Fibroblast of lung (primary cell): ENCODE data around the gene MRPS11. TPM values are rescaled to one million over a fixed set of nuclear protein-coding genes. Genes with fewer than 3 reads are reported as not detected.
"Not testable (repeated sequence)": the region's sequence is repeated elsewhere in the genome, so short reads cannot be mapped to it uniquely, and the experiment has no call there.

Source experiments
- DNase-seq, 2 donors: peaks; one replicate each; pipeline versions ENCODE4 v3.0.0 to v3.0.0-alpha.2; 2010; ENCODE audit warnings: low read depth in 2 of 2
- H2AFZ ChIP-seq: 2 replicates; pipeline ENCODE4 v1.5.1; 2012; ENCODE audit warnings: low read length, control low read depth, inconsistent platforms
- H3K27ac ChIP-seq: 2 replicates; pipeline ENCODE4 v1.5.1; 2011; ENCODE audit warnings: low read length, control low read depth; ENCODE audit not compliant: insufficient read depth
- H3K27me3 ChIP-seq: 2 replicates; pipeline ENCODE4 v1.5.1; 2011; ENCODE audit warnings: mild to moderate bottlenecking, low read length; ENCODE audit not compliant: control insufficient read depth, insufficient read depth
- H3K36me3 ChIP-seq: 2 replicates; pipeline ENCODE4 v1.5.1; 2011; ENCODE audit warnings: low read length; ENCODE audit not compliant: control insufficient read depth, insufficient read depth
- H3K4me1 ChIP-seq: 2 replicates; pipeline ENCODE4 v1.5.1; 2011; ENCODE audit warnings: low read length; ENCODE audit not compliant: control insufficient read depth, insufficient read depth; ENCODE audit errors: extremely low read depth
- H3K4me2 ChIP-seq: 2 replicates; pipeline ENCODE4 v1.5.1; 2011; ENCODE audit warnings: low read length, control low read depth; ENCODE audit not compliant: insufficient read depth; ENCODE audit errors: extremely low read depth
- H3K4me3 ChIP-seq, 4 experiments: fragments of 200-600 bp in 1 of 4; sonication (generic) in 1 of 4; replicated peaks in 1 of 4; 2 replicates each; pipeline ENCODE4 v1.5.1; 2011 to 2016; ENCODE audit warnings: low read length in 4 of 4, low read depth in 3 of 4, mild to moderate bottlenecking in 3 of 4, control low read depth in 2 of 4, inconsistent platforms in 1 of 4, mixed read lengths in 1 of 4; ENCODE audit not compliant: insufficient read depth in 1 of 4; ENCODE audit errors: control extremely low read depth in 1 of 4
- H3K79me2 ChIP-seq: 2 replicates; pipeline ENCODE4 v1.5.1; 2012; ENCODE audit warnings: mild to moderate bottlenecking, low read length, inconsistent platforms; ENCODE audit not compliant: control insufficient read depth, insufficient read depth
- H3K9ac ChIP-seq: 2 replicates; pipeline ENCODE4 v1.5.1; 2011; ENCODE audit warnings: mild to moderate bottlenecking, low read length, control low read depth; ENCODE audit not compliant: insufficient read depth
- H3K9me3 ChIP-seq: 2 replicates; pipeline ENCODE4 v1.5.1; 2012; ENCODE audit warnings: low read depth, low read length; ENCODE audit not compliant: control insufficient read depth, insufficient read depth
- H4K20me1 ChIP-seq: 2 replicates; pipeline ENCODE4 v1.5.1; 2011; ENCODE audit warnings: low read length; ENCODE audit not compliant: control insufficient read depth, insufficient read depth; ENCODE audit errors: extremely low read depth
- EZH2 ChIP-seq: IDR thresholded peaks from 2 replicates; pipeline ENCODE4 v1.5.1; 2012; ENCODE audit warnings: low read length, control low read depth, mild to moderate bottlenecking; ENCODE audit errors: missing control alignments
- polyA plus RNA-seq, 2 donors: library from polyadenylated mRNA; depleted of rRNA in 1 of 2; stranded (reverse) in 1 of 2; unstranded in 1 of 2; fragments of >200 nt; gene quantifications; 2 replicates each; pipeline ENCODE4 v1.2.1, GENCODE V29; 2011 to 2012; ENCODE audit warnings: missing spikeins in 1 of 2
- total RNA-seq: library from RNA; depleted of rRNA; stranded (reverse); fragments of >200 nt; gene quantifications from 2 replicates; pipeline ENCODE4 v1.2.1, GENCODE V29; 2014
- TF ChIP-seq, protein P1 (sequence below), 2 donors: IDR thresholded peaks in 1 of 2; conservative IDR thresholded peaks in 1 of 2; 1 replicate in 1 of 2; 2 replicates in 1 of 2; pipeline ENCODE4 v1.5.1; 2011 to 2012; ENCODE audit warnings: low read length in 2 of 2, control low read depth in 1 of 2, inconsistent platforms in 1 of 2, low read depth in 1 of 2, mild to moderate bottlenecking in 1 of 2

Gene MRPS11
- total and polyA plus RNA-seq, 2 donors (not counting 1 experiment from before 2014, with no cell fraction given) = 27.1 to 46.4 TPM

DNA sequence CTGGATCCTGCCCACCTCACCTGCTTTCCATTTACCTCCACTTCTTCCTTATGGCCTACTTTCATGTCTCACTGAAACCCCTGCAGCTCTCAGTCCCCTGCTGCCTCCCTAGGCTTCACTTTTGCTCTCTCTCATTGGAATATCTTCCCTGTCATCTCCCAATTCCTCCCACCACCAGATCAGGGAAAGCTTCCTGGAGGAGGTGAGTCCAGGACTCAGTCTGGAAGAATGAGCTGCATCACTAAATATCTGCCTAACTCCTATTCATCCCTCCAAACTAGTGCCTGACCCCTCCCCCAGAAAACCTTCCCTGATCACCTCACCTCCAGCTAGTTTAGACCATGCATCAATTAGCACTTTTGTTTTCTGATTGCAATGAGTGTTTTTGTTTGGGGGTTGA lies 37.5 kb upstream of the MRPS11 start:
- H4K20me1 ChIP-seq = no peaks in the 10 kb centered on the region
- no peak overlapping the region for H3K4me2 ChIP-seq
- H3K4me1 ChIP-seq = no peaks in the 10 kb centered on the region
- H3K36me3 ChIP-seq = no peaks in the 10 kb centered on the region
- H3K27me3 ChIP-seq = peaks cover 5% of the 10 kb centered on the region
- no peak overlapping the region for H3K4me3 ChIP-seq
- TF ChIP-seq EZH2 = no peak
- TF ChIP-seq, protein P1, sequence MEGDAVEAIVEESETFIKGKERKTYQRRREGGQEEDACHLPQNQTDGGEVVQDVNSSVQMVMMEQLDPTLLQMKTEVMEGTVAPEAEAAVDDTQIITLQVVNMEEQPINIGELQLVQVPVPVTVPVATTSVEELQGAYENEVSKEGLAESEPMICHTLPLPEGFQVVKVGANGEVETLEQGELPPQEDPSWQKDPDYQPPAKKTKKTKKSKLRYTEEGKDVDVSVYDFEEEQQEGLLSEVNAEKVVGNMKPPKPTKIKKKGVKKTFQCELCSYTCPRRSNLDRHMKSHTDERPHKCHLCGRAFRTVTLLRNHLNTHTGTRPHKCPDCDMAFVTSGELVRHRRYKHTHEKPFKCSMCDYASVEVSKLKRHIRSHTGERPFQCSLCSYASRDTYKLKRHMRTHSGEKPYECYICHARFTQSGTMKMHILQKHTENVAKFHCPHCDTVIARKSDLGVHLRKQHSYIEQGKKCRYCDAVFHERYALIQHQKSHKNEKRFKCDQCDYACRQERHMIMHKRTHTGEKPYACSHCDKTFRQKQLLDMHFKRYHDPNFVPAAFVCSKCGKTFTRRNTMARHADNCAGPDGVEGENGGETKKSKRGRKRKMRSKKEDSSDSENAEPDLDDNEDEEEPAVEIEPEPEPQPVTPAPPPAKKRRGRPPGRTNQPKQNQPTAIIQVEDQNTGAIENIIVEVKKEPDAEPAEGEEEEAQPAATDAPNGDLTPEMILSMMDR (conservative IDR thresholded peaks at IDR 0.05 in 1 of 2, IDR thresholded peaks at IDR 0.05 in 1 of 2; ENCODE audit: low read depth in 1 of 2, low read length in 2 of 2) = no peak
- DNase-seq = no peak
- no peaks in the 10 kb centered on the region for H3K9me3 ChIP-seq
- no peak overlapping the region for H3K27ac ChIP-seq
- H3K9ac ChIP-seq = no peak overlapping the region
- no peaks in the 10 kb centered on the region for H3K79me2 ChIP-seq
- H2AFZ ChIP-seq = no peak overlapping the region

DNA sequence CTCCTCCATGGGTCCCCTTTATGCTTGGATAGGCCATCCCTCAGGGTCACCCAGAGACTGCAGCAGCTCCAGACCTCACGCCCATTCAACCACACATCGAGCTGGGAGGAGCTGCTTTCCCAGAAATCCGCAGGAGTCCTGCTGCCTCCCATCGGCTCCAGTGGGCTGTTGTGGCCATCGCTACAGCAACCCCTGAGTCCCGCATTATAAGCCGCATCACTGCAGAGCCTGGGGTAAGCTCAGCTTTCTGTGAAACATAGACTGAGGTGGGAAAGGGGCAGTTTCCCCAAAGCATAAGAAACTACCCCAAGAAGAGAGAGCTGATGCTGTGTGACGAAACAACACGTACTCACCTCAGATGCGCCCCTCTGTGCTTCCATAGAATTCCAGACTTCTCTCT lies 36.1 kb upstream of the MRPS11 start:
- no peaks in the 10 kb centered on the region for H3K9me3 ChIP-seq
- no peak overlapping the region for H3K4me2 ChIP-seq
- no peak for TF ChIP-seq EZH2
- TF ChIP-seq, protein P1 (conservative IDR thresholded peaks at IDR 0.05 in 1 of 2, IDR thresholded peaks at IDR 0.05 in 1 of 2; ENCODE audit: low read depth in 1 of 2, low read length in 2 of 2) = no peak
- H3K27ac ChIP-seq = no peak overlapping the region
- H2AFZ ChIP-seq = no peak overlapping the region
- H3K27me3 ChIP-seq = peaks cover 5% of the 10 kb centered on the region
- no peaks in the 10 kb centered on the region for H3K4me1 ChIP-seq
- no peaks in the 10 kb centered on the region for H3K36me3 ChIP-seq
- H3K79me2 ChIP-seq = no peaks in the 10 kb centered on the region
- H4K20me1 ChIP-seq = no peaks in the 10 kb centered on the region
- no peak overlapping the region for H3K9ac ChIP-seq
- DNase-seq = no peak
- H3K4me3 ChIP-seq = no peak overlapping the region

DNA sequence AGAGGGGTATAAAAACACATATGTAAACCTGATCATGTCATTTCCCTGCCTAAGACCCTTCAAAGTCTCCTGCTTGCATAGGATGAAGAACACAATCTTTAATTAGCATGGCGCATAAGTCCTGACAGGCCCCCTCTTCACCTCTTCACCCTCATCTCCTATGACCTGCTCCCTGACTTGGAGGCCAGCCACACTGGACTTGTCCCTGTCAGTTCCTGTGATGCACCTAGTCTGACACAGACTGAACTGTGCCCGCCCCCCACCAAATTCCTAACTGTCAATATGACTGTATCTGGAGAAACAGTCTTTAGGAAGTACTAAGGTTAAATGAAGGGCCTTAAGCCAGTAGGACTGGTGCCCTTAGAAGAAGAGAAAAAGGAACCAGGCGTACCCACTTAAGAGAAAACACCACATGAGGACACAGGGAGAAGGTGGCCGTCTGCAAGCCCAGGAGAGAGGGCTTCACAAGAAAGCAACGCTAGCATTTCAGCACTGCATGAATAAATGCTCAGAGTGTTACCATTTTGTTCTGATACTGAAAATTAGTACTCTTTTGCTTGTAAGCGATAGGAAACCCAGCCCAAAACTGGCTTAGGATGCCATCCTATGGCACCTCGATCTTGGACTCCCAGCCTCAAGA lies 34.3 kb upstream of the MRPS11 start:
- no peaks in the 10 kb centered on the region for H3K79me2 ChIP-seq
- no peak overlapping the region for H3K27ac ChIP-seq
- no peak overlapping the region for H3K9ac ChIP-seq
- peaks cover 5% of the 10 kb centered on the region for H3K27me3 ChIP-seq
- no peaks in the 10 kb centered on the region for H3K36me3 ChIP-seq
- DNase-seq = no peak
- no peak overlapping the region for H2AFZ ChIP-seq
- H3K4me3 ChIP-seq = no peak overlapping the region
- H3K9me3 ChIP-seq = no peaks in the 10 kb centered on the region
- H3K4me1 ChIP-seq = no peaks in the 10 kb centered on the region
- H3K4me2 ChIP-seq = no peak overlapping the region
- no peak for TF ChIP-seq EZH2
- TF ChIP-seq, protein P1 (conservative IDR thresholded peaks at IDR 0.05 in 1 of 2, IDR thresholded peaks at IDR 0.05 in 1 of 2; ENCODE audit: low read depth in 1 of 2, low read length in 2 of 2) = no peak
- H4K20me1 ChIP-seq = no peaks in the 10 kb centered on the region

DNA sequence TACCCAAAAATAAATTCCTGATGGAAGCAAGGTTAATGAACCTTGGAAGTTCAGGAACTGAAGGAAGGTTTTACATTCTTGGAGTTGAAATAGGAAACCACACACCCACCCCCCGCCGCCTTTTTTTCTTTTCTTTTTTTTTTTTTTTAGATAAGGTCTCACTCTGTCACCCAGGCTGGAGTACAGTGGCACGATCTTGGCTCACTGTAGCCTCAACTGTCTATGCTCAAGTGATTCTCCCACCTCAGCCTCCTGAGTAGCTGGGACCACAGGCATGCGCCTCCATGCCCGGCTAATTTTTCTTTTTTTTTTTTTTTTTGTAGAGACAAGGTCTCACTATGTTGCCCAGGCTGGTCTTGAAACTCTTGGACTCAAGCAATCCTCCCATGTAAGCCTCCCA lies 33.4 kb upstream of the MRPS11 start:
- not testable (repeated sequence) for H2AFZ ChIP-seq, H3K79me2 ChIP-seq, H4K20me1 ChIP-seq, H3K27me3 ChIP-seq, H3K36me3 ChIP-seq, H3K9ac ChIP-seq, H3K4me1 ChIP-seq, H3K27ac ChIP-seq, H3K4me3 ChIP-seq, H3K9me3 ChIP-seq, H3K4me2 ChIP-seq
- DNase-seq = peak in 1 of 2 donors; percentile 13
